Right atrium auricular region (tissue), 2 donors: Measurements from ENCODE around the gene NDUFA1. TPM values are rescaled to one million over a fixed set of nuclear protein-coding genes. Genes with fewer than 3 reads are reported as not detected.
A peak's percentile ranks its signal among the peaks of the same experiment; 100 is the strongest.
"Not testable (repeated sequence)": the region's sequence is repeated elsewhere in the genome, so short reads cannot be mapped to it uniquely, and the experiment has no call there.

ENCODE experiments used
- DNase-seq: peaks from one replicate; pipeline ENCODE4 v3.0.0-alpha.2; 2019; ENCODE audit warnings: low spot score
- H3K27ac ChIP-seq, 2 donors: fragments of 200-600 bp; sonication (generic); 1 replicate in 1 of 2; 2 replicates in 1 of 2; pipeline ENCODE4 v1.5.1; 2016 to 2019
- H3K27me3 ChIP-seq, 2 donors: fragments of 200-600 bp; sonication (generic); one replicate each; pipeline versions ENCODE4 v1.5.1 to v1.6.0; 2017 to 2019
- H3K36me3 ChIP-seq: fragments of 200-600 bp; sonication (generic); one replicate; pipeline ENCODE4 v1.5.1; 2016
- H3K4me1 ChIP-seq, 2 donors: fragments of 200-600 bp; sonication (generic); one replicate each; pipeline versions ENCODE4 v1.5.1 to v1.6.0; 2017 to 2019
- H3K4me3 ChIP-seq, 2 donors: fragments of 200-600 bp; sonication (generic); 1 replicate in 1 of 2; 2 replicates in 1 of 2; pipeline ENCODE4 v1.5.1; 2017 to 2019; ENCODE audit warnings: mild to moderate bottlenecking in 1 of 2, moderate library complexity in 1 of 2
- H3K9me3 ChIP-seq, 2 donors: fragments of 200-600 bp; sonication (generic); one replicate each; pipeline ENCODE4 v1.5.1; 2019
- CTCF ChIP-seq, 2 donors: fragments of 200-600 bp; sonication (generic); IDR thresholded peaks; one replicate each; pipeline ENCODE4 v1.5.1; 2019; ENCODE audit warnings: antibody characterized with exemption in 2 of 2
- total RNA-seq, 2 donors: library from RNA; depleted of rRNA; stranded (reverse); fragments of >200 nt; gene quantifications; one replicate each; pipeline ENCODE4 v1.1.0, GENCODE V29; 2016

NDUFA1 gene
- 100 to 1,000 TPM; 202 to 222 TPM for total RNA-seq

- peaks cover 6% of the 10 kb centered on the region for H3K36me3 ChIP-seq
- no peaks in the 10 kb centered on the region for H3K27me3 ChIP-seq
- DNase-seq = peak; percentile 85
- peak within 1 kb of the TSS; percentile 87 to 88 for H3K27ac ChIP-seq
- peak within 1 kb of the TSS; percentile 49 to 59 for H3K4me3 ChIP-seq
- peaks cover 0 to 7% of the 10 kb centered on the region in 2 donors for H3K4me1 ChIP-seq
- H3K9me3 ChIP-seq = no peaks in the 10 kb centered on the region
- TF ChIP-seq CTCF (IDR thresholded peaks at IDR 0.05) = no peak
Observed at GRCh38 chrX:119871599-119872395, at the start of gene NDUFA1, which contains the start of gene RNF113A. Gene NDUFA1 (plus strand): TSS chrX:119871832. CDS start chrX:119871912, 80 bp downstream. Gene RNF113A (minus strand): TSS chrX:119871733. CDS start chrX:119871613, 120 bp downstream.

GRCh38 chrX:119824221-119824620, 47.4 kb upstream of the NDUFA1 start:
- not testable (repeated sequence) for H3K36me3 ChIP-seq, H3K9me3 ChIP-seq, DNase-seq, H3K27ac ChIP-seq, H3K27me3 ChIP-seq, H3K4me1 ChIP-seq, H3K4me3 ChIP-seq

- TF ChIP-seq CTCF (IDR thresholded peaks at IDR 0.05) = no peak
- peaks cover 3% of the 10 kb centered on the region for H3K36me3 ChIP-seq
- DNase-seq = no peak
- no peaks in the 10 kb centered on the region for H3K4me1 ChIP-seq
- no peak overlapping the region for H3K27ac ChIP-seq
- no peak overlapping the region for H3K4me3 ChIP-seq
- no peaks in the 10 kb centered on the region for H3K27me3 ChIP-seq
- H3K9me3 ChIP-seq = no peaks in the 10 kb centered on the region
Observed at GRCh38 chrX:119826399-119826959, 45.2 kb upstream of the NDUFA1 start.

GRCh38 chrX:119828446-119828845, 43.2 kb upstream of the NDUFA1 start:
- no peaks in the 10 kb centered on the region for H3K27me3 ChIP-seq
- no peak for TF ChIP-seq CTCF (IDR thresholded peaks at IDR 0.05)
- no peaks in the 10 kb centered on the region for H3K4me1 ChIP-seq
- H3K27ac ChIP-seq = no peak overlapping the region
- H3K36me3 ChIP-seq = peaks cover 5% of the 10 kb centered on the region
- H3K4me3 ChIP-seq = no peak overlapping the region
- H3K9me3 ChIP-seq = no peaks in the 10 kb centered on the region
- no peak for DNase-seq

- no peak for DNase-seq
- Histone ChIP-seq H3K36me3 (peaks cover 18% of the 10 kb centered on the region), H3K9me3 (no peaks in the 10 kb centered on the region), H3K27me3 (no peaks in the 10 kb centered on the region), H3K4me3 (no peak overlapping the region), H3K4me1 (no peaks in the 10 kb centered on the region), H3K27ac (no peak overlapping the region)
- no peak for TF ChIP-seq CTCF (IDR thresholded peaks at IDR 0.05)
Observed at GRCh38 chrX:119833905-119834304, 37.7 kb upstream of the NDUFA1 start.
